ENCODE data around the gene ZNF423.

- no peak for TF ChIP-seq POLR2A (IDR thresholded peaks at IDR 0.05)
- TF ChIP-seq CTCF (IDR thresholded peaks at IDR 0.05), result no peak
Observed at GRCh38 chr16:49520492-49521038, 335.3 kb downstream of the ZNF423 start.

Measured in lower leg skin (tissue), 3 donors.